Liver (tissue), 9 donors: ENCODE data around the gene EN2. TPM values are rescaled to one million over a fixed set of nuclear protein-coding genes. Genes with fewer than 3 reads are reported as not detected.

Experiments used
- DNase-seq: peaks from one replicate; pipeline ENCODE4 v3.0.0-alpha.2; 2017; ENCODE audit warnings: low spot score
- H3K27ac ChIP-seq, 2 donors: one replicate each; pipeline ENCODE4 v1.7.0; 2013; ENCODE audit warnings: inconsistent platforms in 2 of 2, low read length in 2 of 2, control low read depth in 1 of 2, low read depth in 1 of 2, mild to moderate bottlenecking in 1 of 2
- H3K27me3 ChIP-seq, 4 donors: one replicate each; pipeline versions ENCODE4 v1.6.1 to v1.7.0; 2013; ENCODE audit warnings: low read length in 3 of 4, inconsistent platforms in 1 of 4, mild to moderate bottlenecking in 1 of 4, moderate library complexity in 1 of 4; ENCODE audit not compliant: control insufficient read depth in 4 of 4, insufficient read depth in 4 of 4
- H3K36me3 ChIP-seq, 4 donors: one replicate each; pipeline versions ENCODE4 v1.6.1 to v1.7.0; 2013; ENCODE audit warnings: low read length in 3 of 4, mild to moderate bottlenecking in 3 of 4, low read depth in 1 of 4, moderate library complexity in 1 of 4; ENCODE audit not compliant: control insufficient read depth in 4 of 4, insufficient read depth in 3 of 4
- H3K4me1 ChIP-seq, 4 donors: one replicate each; pipeline versions ENCODE4 v1.6.1 to v1.7.0; 2013; ENCODE audit warnings: low read length in 3 of 4, mild to moderate bottlenecking in 3 of 4, moderate library complexity in 1 of 4; ENCODE audit not compliant: control insufficient read depth in 4 of 4, insufficient read depth in 4 of 4
- H3K4me3 ChIP-seq, 3 donors: one replicate each; pipeline versions ENCODE4 v1.6.1 to v1.7.0; 2013; ENCODE audit warnings: low read length in 3 of 3, control low read depth in 1 of 3, low read depth in 1 of 3, mild to moderate bottlenecking in 1 of 3
- H3K9ac ChIP-seq, 2 donors: one replicate each; pipeline ENCODE4 v1.7.0; 2013; ENCODE audit warnings: low read length in 2 of 2, mild to moderate bottlenecking in 2 of 2, moderate library complexity in 2 of 2, control low read depth in 1 of 2, low read depth in 1 of 2
- H3K9me3 ChIP-seq, 4 donors: one replicate each; pipeline versions ENCODE4 v1.6.1 to v1.7.0; 2013; ENCODE audit warnings: low read length in 3 of 4; ENCODE audit not compliant: control insufficient read depth in 4 of 4
- ATF3 ChIP-seq: IDR thresholded peaks from 2 replicates; pipeline ENCODE4 v1.6.1; 2016; ENCODE audit warnings: antibody characterized with exemption
- FOXA1 ChIP-seq: IDR thresholded peaks from 2 replicates; pipeline ENCODE4 v1.6.1; 2016; ENCODE audit warnings: antibody characterized with exemption
- GABPA ChIP-seq, 2 donors: IDR thresholded peaks in 1 of 2; conservative IDR thresholded peaks in 1 of 2; 2 replicates each; pipeline ENCODE4 v1.6.1; 2016; ENCODE audit warnings: antibody characterized with exemption in 2 of 2, mild to moderate bottlenecking in 1 of 2, moderate library complexity in 1 of 2
- HNF4A ChIP-seq, 2 donors: conservative IDR thresholded peaks; 2 replicates each; pipeline ENCODE4 v1.6.1; 2016; ENCODE audit warnings: antibody characterized with exemption in 2 of 2, mild to moderate bottlenecking in 2 of 2
- HNF4G ChIP-seq: IDR thresholded peaks from 2 replicates; pipeline ENCODE4 v1.6.1; 2016; ENCODE audit warnings: antibody characterized with exemption
- JUND ChIP-seq, 2 donors: IDR thresholded peaks; 2 replicates each; pipeline ENCODE4 v1.6.1; 2016; ENCODE audit warnings: antibody characterized with exemption in 2 of 2
- MAX ChIP-seq: IDR thresholded peaks from 2 replicates; pipeline ENCODE4 v1.6.1; 2016; ENCODE audit warnings: antibody characterized with exemption
- NR2F2 ChIP-seq: IDR thresholded peaks from 2 replicates; pipeline ENCODE4 v1.6.1; 2016; ENCODE audit warnings: antibody characterized with exemption
- RAD21 ChIP-seq, 2 donors: IDR thresholded peaks; 2 replicates each; pipeline ENCODE4 v1.6.1; 2016; ENCODE audit warnings: antibody characterized with exemption in 2 of 2, mild to moderate bottlenecking in 2 of 2
- REST ChIP-seq: IDR thresholded peaks from 2 replicates; pipeline ENCODE4 v1.6.1; 2016; ENCODE audit warnings: antibody characterized with exemption, mild to moderate bottlenecking
- RXRA ChIP-seq, 2 donors: IDR thresholded peaks; 2 replicates each; pipeline ENCODE4 v1.6.1; 2017 to 2018; ENCODE audit warnings: antibody characterized with exemption in 2 of 2, mild to moderate bottlenecking in 1 of 2
- SP1 ChIP-seq: IDR thresholded peaks from 2 replicates; pipeline ENCODE4 v1.6.1; 2018; ENCODE audit warnings: antibody characterized with exemption, mild to moderate bottlenecking
- TAF1 ChIP-seq: conservative IDR thresholded peaks from 2 replicates; pipeline ENCODE4 v1.6.1; 2016; ENCODE audit warnings: antibody characterized with exemption, mild to moderate bottlenecking
- YY1 ChIP-seq: IDR thresholded peaks from 2 replicates; pipeline ENCODE4 v1.6.1; 2016; ENCODE audit warnings: antibody characterized with exemption, mild to moderate bottlenecking
- ZBTB33 ChIP-seq: IDR thresholded peaks from 2 replicates; pipeline ENCODE4 v1.6.1; 2016; ENCODE audit warnings: antibody characterized with exemption
- WGBS: extraction: QIAGEN DNeasy Blood & Tissue Kit; methylation state at CpG from one replicate; pipeline ENCODE4 v1.1.7; 2013; 5-methylcytosine and 5-hydroxymethylcytosine counted together
- polyA plus RNA-seq, 2 donors: library from polyadenylated mRNA; stranded (reverse) in 1 of 2; unstranded in 1 of 2; fragments of 200-250 nt in 1 of 2; fragments of >200 nt in 1 of 2; fragmentation: Nextera tagmentation in 1 of 2; extraction: Ambion mirVana in 1 of 2; gene quantifications; one replicate each; pipeline versions ENCODE4 v1.2.1 to v1.2.3, GENCODE V29; 2013 to 2015
- total RNA-seq, 2 donors: library from RNA; depleted of rRNA; stranded (reverse); fragments of >200 nt; gene quantifications; one replicate each; pipeline ENCODE4 v1.2.3, GENCODE V29; 2014
- donor health status: healthy.
- donor health status: healthy.
- donor health status: healthy.
- donor health status: healthy.
- donor health status: healthy.

EN2 gene
- total and polyA plus RNA-seq, 4 donors = under 0.01 TPM; not detected in 3

GRCh38 chr7:155418941-155419755 is 38.8 kb upstream of the EN2 start:
- H3K27me3 ChIP-seq = peaks cover 0 to 2% (median 0%) of the 10 kb centered on the region in 4 donors
- DNase-seq = no peak
- no peaks in the 10 kb centered on the region for H3K9me3 ChIP-seq
- no peak overlapping the region for H3K4me3 ChIP-seq
- no peaks in the 10 kb centered on the region for H3K4me1 ChIP-seq
- 90% methylated on average over 16 of the region's 16 CpGs for WGBS
- H3K36me3 ChIP-seq = no peaks in the 10 kb centered on the region
- no peak overlapping the region for H3K9ac ChIP-seq
- H3K27ac ChIP-seq = no peak overlapping the region
- TF ChIP-seq TAF1 (no peak), RXRA (IDR thresholded peaks at IDR 0.05) (no peak), SP1 (no peak)

- H3K4me3 ChIP-seq = no peak overlapping the region
- WGBS = 85% methylated on average over 8 of the region's 8 CpGs
- TF ChIP-seq ATF3 = no peak
- TF ChIP-seq RAD21 (IDR thresholded peaks at IDR 0.05) = no peak
- TF ChIP-seq TAF1 = no peak
- no peak for TF ChIP-seq JUND (IDR thresholded peaks at IDR 0.05)
- TF ChIP-seq HNF4A (conservative IDR thresholded peaks at IDR 0.05) = no peak
- no peak for TF ChIP-seq HNF4G
- no peak for TF ChIP-seq NR2F2
- no peak for TF ChIP-seq REST
- TF ChIP-seq RXRA (IDR thresholded peaks at IDR 0.05) = no peak
- TF ChIP-seq GABPA (IDR thresholded peaks at IDR 0.05 in 1 of 2, conservative IDR thresholded peaks at IDR 0.05 in 1 of 2) = no peak
- TF ChIP-seq YY1 = no peak
- TF ChIP-seq FOXA1 = no peak
- no peak for TF ChIP-seq MAX
- TF ChIP-seq ZBTB33 = no peak
- no peaks in the 10 kb centered on the region for H3K36me3 ChIP-seq
- peaks cover 0 to 2% (median 0%) of the 10 kb centered on the region in 4 donors for H3K27me3 ChIP-seq
- DNase-seq = no peak
- H3K9ac ChIP-seq = no peak overlapping the region
- no peak overlapping the region for H3K27ac ChIP-seq
- H3K9me3 ChIP-seq = no peaks in the 10 kb centered on the region
- no peaks in the 10 kb centered on the region for H3K4me1 ChIP-seq
These were observed 37.8 kb upstream of the EN2 start for GRCh38 chr7:155420116-155420515.
